GM12878 (cell line): Measurements from ENCODE around the gene RAPGEF6. TPM values are rescaled to one million over a fixed set of nuclear protein-coding genes. Genes with fewer than 3 reads are reported as not detected.

Experiments used
- ATAC-seq: fragments of 200-7000 bp; cut with Tn5 transposase; 3 replicates; pipeline ENCODE4 v1.9.1; 2020; ENCODE audit warnings: mild to moderate bottlenecking, moderate library complexity
- BruUV-seq: library from RNA; stranded (reverse); fragments of 400-500 nt; replicated peaks from 2 replicates; lab custom pipeline; 2021; lab: Mats Ljungman, UMichigan
- CTCF ChIA-PET: fragments of 300-600 bp; sonication (Branson Sonifier 250); formaldehyde crosslinking; extraction: SDS; loops from one replicate; lab custom pipeline; 2021; ENCODE audit warnings: inconsistent platforms; lab: Yijun Ruan, JAX
- POLR2A ChIA-PET: fragments of 350-600 bp; formaldehyde crosslinking; extraction: SDS; loops from one replicate; lab custom pipeline; 2021; ENCODE audit warnings: inconsistent platforms; lab: Charles Lee
- RAD21 ChIA-PET: fragments of 300-600 bp; sonication (Branson Sonifier 250); formaldehyde crosslinking; loops from one replicate; lab custom pipeline; 2023; ENCODE audit warnings: antibody characterized with exemption; ENCODE audit not compliant: unreplicated experiment; lab: Charles Lee
- SMC1A ChIA-PET: fragments of 300-600 bp; sonication (Branson Sonifier 250); formaldehyde crosslinking; loops from one replicate; lab custom pipeline; 2023; ENCODE audit not compliant: unreplicated experiment, uncharacterized antibody; lab: Charles Lee
- DNase-seq: peaks from one replicate; pipeline ENCODE4 v3.0.0-alpha.2; 2011; ENCODE audit warnings: low read depth, low spot score
- FAIRE-seq: peaks from 3 replicates; lab custom pipeline; 2011; peaks lifted over from hg19 to GRCh38; lab: Jason Lieb, UNC
- H2AFZ ChIP-seq: 2 replicates; pipeline ENCODE4 v1.6.0; 2011; ENCODE audit warnings: low read depth, low read length, control low read depth; ENCODE audit not compliant: control insufficient read depth
- H3K27ac ChIP-seq: 2 replicates; pipeline ENCODE4 v1.5.1; 2011; ENCODE audit warnings: control low read depth; ENCODE audit not compliant: control insufficient read depth, insufficient read depth
- H3K27me3 ChIP-seq, 2 experiments: replicated peaks in 1 of 2; 2 replicates each; pipeline versions ENCODE4 v1.6.0 to v1.6.1; 2011; ENCODE audit warnings: low read length in 1 of 2; ENCODE audit not compliant: control insufficient read depth in 2 of 2, insufficient read depth in 2 of 2
- H3K36me3 ChIP-seq, 2 experiments: 2 replicates each; pipeline ENCODE4 v1.5.1; 2011; ENCODE audit warnings: low read length in 1 of 2; ENCODE audit not compliant: control insufficient read depth in 2 of 2, insufficient read depth in 2 of 2
- H3K4me1 ChIP-seq: 2 replicates; pipeline ENCODE4 v1.6.1; 2011; ENCODE audit warnings: mild to moderate bottlenecking, low read length, moderate library complexity, mixed read lengths; ENCODE audit not compliant: control insufficient read depth, insufficient read depth
- H3K4me2 ChIP-seq: 2 replicates; pipeline ENCODE4 v1.6.0; 2011; ENCODE audit warnings: control low read depth; ENCODE audit not compliant: control insufficient read depth, insufficient read depth
- H3K4me3 ChIP-seq: fragments of 200-600 bp; sonication (generic); 2 replicates; pipeline ENCODE4 v1.5.1; 2016
- H3K79me2 ChIP-seq: 2 replicates; pipeline ENCODE4 v1.6.0; 2011; ENCODE audit warnings: low read length; ENCODE audit not compliant: control insufficient read depth, insufficient read depth
- H3K9ac ChIP-seq: 2 replicates; pipeline ENCODE4 v1.8.0; 2011; ENCODE audit warnings: low read length, control low read depth, mixed read lengths; ENCODE audit not compliant: control insufficient read depth, insufficient read depth
- H3K9me3 ChIP-seq: replicated peaks from 3 replicates; pipeline ENCODE4 v1.5.1; 2011; ENCODE audit warnings: mild to moderate bottlenecking, low read length; ENCODE audit not compliant: control insufficient read depth, insufficient read depth
- H4K20me1 ChIP-seq: 2 replicates; pipeline ENCODE4 v1.6.0; 2011; ENCODE audit not compliant: control insufficient read depth, insufficient read depth
- CHD2 ChIP-seq: IDR thresholded peaks from 2 replicates; pipeline ENCODE4 v1.6.1; 2011; ENCODE audit warnings: low read depth, low read length, improper control_type of control experiment, borderline replicate concordance
- CREB1 ChIP-seq: IDR thresholded peaks from 2 replicates; pipeline ENCODE4 v1.6.1; 2012; ENCODE audit warnings: low read depth, mild to moderate bottlenecking, inconsistent platforms
- CUX1 ChIP-seq: IDR thresholded peaks from 2 replicates; pipeline ENCODE4 v1.6.1; 2012; ENCODE audit warnings: improper control_type of control experiment, low read depth, low read length; ENCODE audit not compliant: insufficient replicate concordance
- FOS ChIP-seq: IDR thresholded peaks from 3 replicates; pipeline ENCODE4 v1.6.1; 2011; ENCODE audit warnings: borderline replicate concordance; ENCODE audit not compliant: insufficient read length; ENCODE audit errors: extremely low read depth
- HCFC1 ChIP-seq: fragments of 150-350 bp; IDR thresholded peaks from 2 replicates; pipeline ENCODE4 v1.6.1; 2014; ENCODE audit warnings: low read length
- IKZF2 ChIP-seq, 2 experiments: fragments of 450-650 bp; IDR thresholded peaks; 2 replicates each; pipeline ENCODE4 v1.6.1; 2017; ENCODE audit warnings: mild to moderate bottlenecking in 2 of 2, moderate library complexity in 2 of 2
- IRF3 ChIP-seq: fragments of 450-650 bp; IDR thresholded peaks from 2 replicates; pipeline ENCODE4 v1.6.1; 2014; ENCODE audit warnings: mild to moderate bottlenecking
- PBX3 ChIP-seq: IDR thresholded peaks from 2 replicates; pipeline ENCODE4 v1.6.1; 2011; ENCODE audit warnings: mild to moderate bottlenecking, low read depth, low read length, moderate library complexity; ENCODE audit not compliant: insufficient replicate concordance
- RAD51 ChIP-seq: fragments of 450-650 bp; IDR thresholded peaks from 2 replicates; pipeline ENCODE4 v1.6.1; 2016; ENCODE audit warnings: moderate library complexity, mild to moderate bottlenecking, inconsistent platforms
- SPI1 ChIP-seq: IDR thresholded peaks from 2 replicates; pipeline ENCODE4 v1.6.1; 2011; ENCODE audit warnings: low read depth, mild to moderate bottlenecking, low read length, moderate library complexity, borderline replicate concordance; ENCODE audit not compliant: insufficient read depth
- TAF1 ChIP-seq: IDR thresholded peaks from 2 replicates; pipeline ENCODE4 v1.6.1; 2011; ENCODE audit warnings: mild to moderate bottlenecking, low read depth, low read length, borderline replicate concordance
- WGBS: methylation state at CpG from one replicate; pipeline ENCODE4 v1.1.6; 2016; ENCODE audit warnings: low lambda C conversion rate; ENCODE audit not compliant: insufficient replicate concordance, insufficient coverage; ENCODE audit errors: missing lambda C conversion rate; 5-methylcytosine and 5-hydroxymethylcytosine counted together
- in situ Hi-C: fragments of 300-500 bp; cut with MboI; formaldehyde crosslinking; loops from 9 replicates; pipeline ENCODE4 v1.14.3; 2018; ENCODE audit warnings: mixed read lengths
- intact Hi-C: fragments of 100-400 bp; cut with micrococcal nuclease; formaldehyde crosslinking; loops from one replicate; pipeline ENCODE4 v1.14.2; 2022; ENCODE audit not compliant: unreplicated experiment
- polyA plus RNA-seq, 11 experiments: library from polyadenylated mRNA; depleted of rRNA in 4 of 11; unstranded in 6 of 11; stranded (reverse) in 5 of 11; fragments of >200 nt; fragmentation: Nextera tagmentation in 4 of 11; fragmentation: Illumina TruSeq in 1 of 11; extraction: Ambion mirVana in 4 of 11; extraction: Trizol in 1 of 11; gene quantifications; 1 replicate in 1 of 11; 2 replicates in 10 of 11; pipeline versions ENCODE4 v1.2.1 to v1.2.3, GENCODE V29; 2011 to 2016; ENCODE audit warnings: inconsistent platforms in 2 of 11, missing spikeins in 2 of 11, low read depth in 1 of 11
- total RNA-seq, 4 experiments: library from RNA; depleted of rRNA in 3 of 4; stranded (reverse); fragments of >200 nt in 3 of 4; fragmentation: Illumina TruSeq in 1 of 4; extraction: Trizol in 1 of 4; gene quantifications; 2 replicates each; pipeline versions ENCODE4 v1.2.1 to v1.2.3, GENCODE V29; 2013 to 2021
- TF ChIP-seq, protein P1 (sequence below): IDR thresholded peaks from 2 replicates; pipeline ENCODE4 v1.6.1; 2012; ENCODE audit warnings: mild to moderate bottlenecking, low read depth, low read length

RAPGEF6 gene
- total and polyA plus RNA-seq, 10 of the 15 experiments (the other 5 are each of a cell fraction or from before 2014, with no cell fraction given), result 2.9 to 24.0 (median 14.2) TPM

GRCh38 chr5:131539251-131539650 lies 95.8 kb downstream of the RAPGEF6 start (continued):
- TF ChIP-seq, protein P1, sequence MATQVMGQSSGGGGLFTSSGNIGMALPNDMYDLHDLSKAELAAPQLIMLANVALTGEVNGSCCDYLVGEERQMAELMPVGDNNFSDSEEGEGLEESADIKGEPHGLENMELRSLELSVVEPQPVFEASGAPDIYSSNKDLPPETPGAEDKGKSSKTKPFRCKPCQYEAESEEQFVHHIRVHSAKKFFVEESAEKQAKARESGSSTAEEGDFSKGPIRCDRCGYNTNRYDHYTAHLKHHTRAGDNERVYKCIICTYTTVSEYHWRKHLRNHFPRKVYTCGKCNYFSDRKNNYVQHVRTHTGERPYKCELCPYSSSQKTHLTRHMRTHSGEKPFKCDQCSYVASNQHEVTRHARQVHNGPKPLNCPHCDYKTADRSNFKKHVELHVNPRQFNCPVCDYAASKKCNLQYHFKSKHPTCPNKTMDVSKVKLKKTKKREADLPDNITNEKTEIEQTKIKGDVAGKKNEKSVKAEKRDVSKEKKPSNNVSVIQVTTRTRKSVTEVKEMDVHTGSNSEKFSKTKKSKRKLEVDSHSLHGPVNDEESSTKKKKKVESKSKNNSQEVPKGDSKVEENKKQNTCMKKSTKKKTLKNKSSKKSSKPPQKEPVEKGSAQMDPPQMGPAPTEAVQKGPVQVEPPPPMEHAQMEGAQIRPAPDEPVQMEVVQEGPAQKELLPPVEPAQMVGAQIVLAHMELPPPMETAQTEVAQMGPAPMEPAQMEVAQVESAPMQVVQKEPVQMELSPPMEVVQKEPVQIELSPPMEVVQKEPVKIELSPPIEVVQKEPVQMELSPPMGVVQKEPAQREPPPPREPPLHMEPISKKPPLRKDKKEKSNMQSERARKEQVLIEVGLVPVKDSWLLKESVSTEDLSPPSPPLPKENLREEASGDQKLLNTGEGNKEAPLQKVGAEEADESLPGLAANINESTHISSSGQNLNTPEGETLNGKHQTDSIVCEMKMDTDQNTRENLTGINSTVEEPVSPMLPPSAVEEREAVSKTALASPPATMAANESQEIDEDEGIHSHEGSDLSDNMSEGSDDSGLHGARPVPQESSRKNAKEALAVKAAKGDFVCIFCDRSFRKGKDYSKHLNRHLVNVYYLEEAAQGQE, result no peak
- no peak for TF ChIP-seq TAF1
- no peak for TF ChIP-seq FOS
- TF ChIP-seq RAD51, result no peak
- TF ChIP-seq SPI1, result no peak
- no peak for TF ChIP-seq IKZF2 (IDR thresholded peaks at IDR 0.05)
- TF ChIP-seq, all 136 proteins: peak for 0

GRCh38 chr5:131538177-131538593 lies 96.8 kb downstream of the RAPGEF6 start:
- BruUV-seq, result no TSS peak
- FAIRE-seq (no peak), DNase-seq (no peak), ATAC-seq (no peak)
- ChIA-PET RAD21 (no interaction called here), SMC1A (interaction anchor here (1.5 kb wide), 1 partner anchor 44 kb away, joined by 3 read pairs; no protein-coding TSS in a partner anchor), POLR2A (no interaction called here), CTCF (no interaction called here)
- in situ Hi-C loops (no loop called here), intact Hi-C loops (no loop called here)
- Histone ChIP-seq H2AFZ (no peak overlapping the region), H3K4me3 (no peak overlapping the region), H3K79me2 (peaks cover 14% of the 10 kb centered on the region), H3K9me3 (no peaks in the 10 kb centered on the region), H3K36me3 (no peaks in the 10 kb centered on the region), H3K4me2 (no peak overlapping the region), H3K9ac (no peak overlapping the region), H4K20me1 (no peaks in the 10 kb centered on the region), H3K27ac (no peak overlapping the region), H3K27me3 (no peaks in the 10 kb centered on the region), H3K4me1 (peaks cover 12% of the 10 kb centered on the region)
- TF ChIP-seq IKZF2 (IDR thresholded peaks at IDR 0.05), result no peak
- no peak for TF ChIP-seq PBX3
- TF ChIP-seq IRF3, result no peak
- no peak for TF ChIP-seq CUX1
- TF ChIP-seq CREB1, result no peak
- no peak for TF ChIP-seq CHD2
- TF ChIP-seq HCFC1, result no peak
- 96% methylated on average over 3 of the region's 3 CpGs for WGBS
